Activated CD8-positive, alpha-beta T cell treated with anti-CD3 and anti-CD28 coated beads, Interleukin-2, amount 10 ng/mL, durations not matched to agents 7 days and 5 days (primary cell): ENCODE data around the gene AP1G2. TPM values are rescaled to one million over a fixed set of nuclear protein-coding genes. Genes with fewer than 3 reads are reported as not detected.
A peak's percentile ranks its signal among the peaks of the same experiment; 100 is the strongest.
"Not testable (repeated sequence)": the region's sequence is repeated elsewhere in the genome, so short reads cannot be mapped to it uniquely, and the experiment has no call there.

Experiments
- ATAC-seq: fragments of 150-1000 bp; cut with Tn5 transposase; one replicate; pipeline ENCODE4 v1.10.0; 2021; ENCODE audit warnings: moderate library complexity
- CTCF ChIA-PET: fragments of 350-600 bp; sonication (Branson Sonifier 250); formaldehyde crosslinking; loops from one replicate; lab custom pipeline; 2021; ENCODE audit warnings: antibody characterized with exemption; lab: Charles Lee
- POLR2A ChIA-PET: fragments of 350-600 bp; sonication (Branson Sonifier 250); formaldehyde crosslinking; loops from one replicate; lab custom pipeline; 2021; ENCODE audit warnings: antibody characterized with exemption; lab: Charles Lee
- DNase-seq: peaks from one replicate; pipeline ENCODE4 v3.0.0-alpha.2; 2020
- H3K27ac Mint-ChIP-seq: one replicate; pipeline ENCODE4 v1.8.0; 2021; ENCODE audit warnings: mild to moderate bottlenecking, mixed read lengths
- H3K27me3 Mint-ChIP-seq: one replicate; pipeline ENCODE4 v1.8.0; 2021; ENCODE audit warnings: low read depth, mixed read lengths
- H3K36me3 Mint-ChIP-seq: one replicate; pipeline ENCODE4 v1.8.0; 2021; ENCODE audit warnings: low read depth, mixed read lengths
- H3K4me1 Mint-ChIP-seq: one replicate; pipeline ENCODE4 v1.8.0; 2021; ENCODE audit warnings: low read depth, mixed read lengths
- H3K4me3 Mint-ChIP-seq: one replicate; pipeline ENCODE4 v1.8.0; 2021; ENCODE audit warnings: mild to moderate bottlenecking, mixed read lengths
- H3K9me3 Mint-ChIP-seq: one replicate; pipeline ENCODE4 v1.8.0; 2022; ENCODE audit warnings: mixed read lengths; ENCODE audit not compliant: insufficient read depth
- total RNA-seq, 2 experiments: library from RNA; stranded (reverse); gene quantifications; one replicate each; pipeline ENCODE4 v1.2.3, GENCODE V29; 2021

The AP1G2 gene
- total RNA-seq, 2 experiments from 2014 or later, result 267 to 276 TPM

DNA sequence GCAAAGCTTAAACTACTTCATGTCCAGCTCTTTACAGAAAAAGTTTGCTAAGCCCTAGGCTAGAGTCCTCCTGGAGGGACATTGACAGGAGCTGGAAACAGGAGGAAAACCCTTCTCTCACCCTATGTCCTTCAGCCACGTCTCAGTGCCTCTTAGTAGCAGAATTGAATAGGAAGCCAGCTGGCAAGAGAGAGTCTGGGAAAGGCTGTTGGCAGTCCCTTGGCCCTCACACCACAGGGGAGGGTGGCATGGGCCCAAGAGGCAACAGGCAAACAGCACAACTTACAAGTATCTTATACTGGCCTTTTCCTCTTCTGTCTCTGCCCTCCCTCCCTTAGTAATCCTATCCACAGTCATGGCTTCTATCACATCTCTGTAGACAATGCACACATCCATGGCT is 40.9 kb upstream of the AP1G2 start:
- H3K36me3 Mint-ChIP-seq, result peaks cover 16% of the 10 kb centered on the region
- no peak for ATAC-seq
- peaks cover 7% of the 10 kb centered on the region for H3K9me3 Mint-ChIP-seq
- ChIA-PET POLR2A (interaction anchor here (0.7 kb wide), 1 partner anchor 27 kb away, joined by 3 read pairs; no protein-coding TSS in a partner anchor), CTCF (interaction anchor here (1.2 to 14.1 kb wide), 4 partner anchors 11 to 24 kb away, joined by 3 to 197 read pairs (median 14); no protein-coding TSS in a partner anchor)
- H3K27me3 Mint-ChIP-seq, result no peaks in the 10 kb centered on the region
- no peak overlapping the region for H3K27ac Mint-ChIP-seq
- no peak for DNase-seq
- no peak overlapping the region for H3K4me3 Mint-ChIP-seq
- H3K4me1 Mint-ChIP-seq, result peaks cover 47% of the 10 kb centered on the region

DNA sequence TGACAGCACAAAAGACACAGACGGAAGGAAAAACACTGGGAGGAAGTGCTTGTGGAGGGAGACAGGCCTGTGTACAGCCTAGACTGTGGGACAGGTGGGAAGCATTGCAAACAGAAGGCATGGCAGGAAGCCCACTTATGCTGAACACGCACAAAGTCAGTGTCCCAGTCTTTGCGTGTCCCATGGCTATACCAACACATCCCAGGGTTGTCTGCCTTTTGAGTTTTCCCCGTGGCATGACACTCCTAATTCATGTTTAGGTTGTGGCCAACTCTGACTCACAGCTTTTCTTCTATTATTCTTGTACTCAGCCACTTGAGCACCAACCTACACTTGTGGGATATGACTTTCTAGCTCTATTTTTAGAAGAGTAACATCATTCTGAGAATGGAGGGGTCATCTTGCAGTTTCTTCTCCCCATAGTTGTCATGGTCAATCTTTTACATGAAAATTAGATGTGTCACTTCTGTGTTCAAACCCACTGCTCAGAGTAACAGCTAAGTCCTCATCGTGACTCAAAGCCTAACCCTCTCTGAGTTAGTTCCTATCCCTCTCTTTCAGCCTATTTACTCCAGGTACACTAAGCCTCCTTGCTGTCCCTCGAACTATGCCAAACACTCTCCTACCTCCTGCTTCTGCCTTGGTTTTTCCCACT is 38.5 kb upstream of the AP1G2 start:
- no peak for DNase-seq
- Mint-ChIP-seq H3K9me3 (peaks cover 7% of the 10 kb centered on the region), H3K4me1 (peaks cover 42% of the 10 kb centered on the region), H3K4me3 (no peak overlapping the region), H3K36me3 (peaks cover 14% of the 10 kb centered on the region), H3K27me3 (no peaks in the 10 kb centered on the region), H3K27ac (peak overlapping the region; percentile 13)
- ChIA-PET CTCF (interaction anchor here (1.1 to 14.1 kb wide), 3 partner anchors 10 to 26 kb away, joined by 3 to 197 read pairs (median 23); no protein-coding TSS in a partner anchor), POLR2A (no interaction called here)
- ATAC-seq, result no peak

DNA sequence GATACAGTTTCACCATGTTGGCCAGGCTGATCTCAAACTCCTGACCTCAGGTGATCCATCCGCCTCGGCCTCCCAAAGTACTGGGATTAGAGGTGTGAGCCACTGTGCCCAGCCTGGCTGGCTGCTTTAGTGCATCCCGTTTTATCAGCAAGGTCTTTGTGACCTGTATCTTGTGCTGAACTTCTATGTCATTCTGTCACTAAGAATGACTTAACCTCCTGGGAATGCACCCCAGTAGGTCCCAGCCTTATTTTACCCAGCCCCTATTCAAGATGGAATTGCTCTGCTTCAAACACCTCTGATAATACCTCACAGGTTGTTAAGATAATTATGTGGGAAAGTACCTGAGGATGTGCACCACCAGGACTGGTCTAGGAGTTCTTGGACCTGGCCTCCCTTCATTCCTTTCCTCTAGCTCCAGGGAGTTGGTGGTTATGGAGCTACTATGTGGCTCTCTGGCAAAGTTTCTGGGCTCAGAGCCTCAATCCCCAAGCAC is 37.1 kb upstream of the AP1G2 start:
- ATAC-seq (no peak), DNase-seq (no peak)
- H3K36me3 Mint-ChIP-seq, result peaks cover 9% of the 10 kb centered on the region
- no peak overlapping the region for H3K27ac Mint-ChIP-seq
- H3K4me3 Mint-ChIP-seq, result no peak overlapping the region
- H3K4me1 Mint-ChIP-seq, result peaks cover 29% of the 10 kb centered on the region
- H3K9me3 Mint-ChIP-seq, result peaks cover 7% of the 10 kb centered on the region
- H3K27me3 Mint-ChIP-seq, result no peaks in the 10 kb centered on the region
- ChIA-PET POLR2A (no interaction called here), CTCF (interaction anchor here (1.3 to 14.1 kb wide), 3 partner anchors 16 to 27 kb away, joined by 5 to 197 read pairs (median 23); no protein-coding TSS in a partner anchor)

DNA sequence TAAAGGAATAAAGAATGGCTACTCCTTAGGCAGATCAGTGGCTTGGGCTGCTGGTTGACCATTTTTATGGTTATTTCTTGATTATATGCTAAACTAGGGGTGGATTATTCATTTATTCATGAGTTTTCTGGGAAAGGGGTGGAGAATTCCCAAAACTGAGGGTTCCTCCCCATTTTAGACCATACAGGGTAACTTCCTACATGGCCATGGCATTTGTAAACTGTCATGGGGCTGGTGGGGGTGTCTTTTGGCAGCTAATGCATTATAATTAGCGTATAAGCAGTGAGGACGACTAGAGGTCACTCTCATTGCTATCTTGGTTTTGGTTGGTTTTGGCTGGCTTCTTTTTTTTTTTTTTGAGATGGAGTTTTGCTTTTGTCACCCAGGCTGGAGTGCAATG is 36.6 kb upstream of the AP1G2 start:
- ChIA-PET POLR2A (no interaction called here), CTCF (interaction anchor here (1.3 kb wide), 1 partner anchor 28 kb away, joined by 5 read pairs; no protein-coding TSS in a partner anchor)
- Mint-ChIP-seq H3K4me3 (no peak overlapping the region), H3K4me1 (peaks cover 23% of the 10 kb centered on the region), H3K36me3 (peaks cover 5% of the 10 kb centered on the region), H3K9me3 (peaks cover 5% of the 10 kb centered on the region), H3K27ac (no peak overlapping the region), H3K27me3 (no peaks in the 10 kb centered on the region)
- DNase-seq, result no peak
- no peak for ATAC-seq

DNA sequence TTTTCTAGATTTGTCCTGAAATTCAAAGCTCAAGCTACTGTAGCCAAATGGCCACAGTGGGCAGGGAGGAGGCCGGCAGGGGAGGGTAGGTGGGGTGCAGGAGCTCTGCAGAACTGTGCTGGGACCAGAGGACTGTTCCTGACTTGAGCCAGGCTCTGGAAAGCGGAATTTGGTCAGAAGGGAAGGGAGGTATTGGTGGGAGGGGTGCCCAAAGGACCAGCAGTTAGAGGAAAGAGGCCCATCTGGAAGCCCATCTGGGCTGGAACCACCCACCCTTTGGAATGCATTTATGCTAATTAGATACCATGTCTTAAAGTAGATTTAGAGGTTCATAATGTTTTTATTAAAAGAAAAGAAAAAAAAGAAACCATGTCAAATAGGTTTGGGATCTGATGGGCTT is 35.5 kb upstream of the AP1G2 start:
- Mint-ChIP-seq H3K27me3 (no peaks in the 10 kb centered on the region), H3K4me1 (peaks cover 18% of the 10 kb centered on the region), H3K4me3 (no peak overlapping the region), H3K27ac (no peak overlapping the region), H3K36me3 (no peaks in the 10 kb centered on the region), H3K9me3 (no peaks in the 10 kb centered on the region)
- ChIA-PET POLR2A (no interaction called here), CTCF (interaction anchor here (1.3 kb wide), 1 partner anchor 10 kb away, joined by 3 read pairs; no protein-coding TSS in a partner anchor)
- ATAC-seq, result no peak
- no peak for DNase-seq

DNA sequence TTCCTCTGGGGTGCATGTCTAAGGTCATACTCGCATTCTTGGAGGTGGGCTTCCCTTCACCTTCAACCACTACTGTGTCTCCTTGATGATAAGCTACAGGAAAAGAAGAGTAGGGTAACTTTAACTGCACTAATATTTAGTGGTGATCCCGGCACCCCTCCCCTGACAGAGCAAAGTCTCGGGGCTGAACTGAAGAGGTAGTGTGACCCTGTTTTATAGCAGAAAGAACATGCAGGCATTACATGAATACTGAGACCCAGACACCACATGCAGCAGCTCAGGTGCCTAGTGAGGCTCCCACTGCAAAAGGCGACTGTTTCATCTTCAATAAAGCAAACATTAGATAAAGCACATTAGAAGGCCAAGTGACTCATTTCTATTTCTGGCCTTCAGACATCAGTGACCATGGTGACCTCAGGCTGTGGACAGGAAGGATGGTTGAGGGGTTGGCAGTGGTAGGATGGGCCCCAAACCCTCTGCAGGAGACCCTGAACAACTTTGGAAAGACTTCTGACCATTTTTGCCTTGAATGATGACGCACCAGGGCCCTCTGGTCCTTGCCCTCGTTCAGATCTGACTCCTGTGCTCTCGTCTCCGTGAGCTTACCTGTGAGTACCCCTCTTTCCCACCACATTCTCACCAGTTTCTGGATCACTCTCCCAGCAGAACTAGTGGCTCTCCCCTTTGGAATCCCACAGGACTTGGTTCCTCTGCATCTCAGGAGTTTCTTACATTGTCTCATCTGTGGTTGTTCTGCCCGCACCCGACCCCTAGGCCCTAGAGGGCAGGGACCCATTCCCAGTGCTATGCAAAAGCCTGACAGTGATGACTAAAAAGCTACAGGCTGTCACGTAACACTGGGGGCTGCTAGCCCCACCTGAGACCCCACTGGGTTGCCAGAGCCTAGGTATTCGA is 34.8 kb upstream of the AP1G2 start:
- no peaks in the 10 kb centered on the region for H3K9me3 Mint-ChIP-seq
- DNase-seq (no peak), ATAC-seq (no peak)
- no peaks in the 10 kb centered on the region for H3K27me3 Mint-ChIP-seq
- H3K36me3 Mint-ChIP-seq, result no peaks in the 10 kb centered on the region
- peaks cover 18% of the 10 kb centered on the region for H3K4me1 Mint-ChIP-seq
- ChIA-PET CTCF (interaction anchor here (1.3 to 3.7 kb wide), 3 partner anchors 11 to 30 kb away, joined by 3 to 22 read pairs (median 10); no protein-coding TSS in a partner anchor), POLR2A (no interaction called here)
- no peak overlapping the region for H3K4me3 Mint-ChIP-seq
- H3K27ac Mint-ChIP-seq, result no peak overlapping the region

DNA sequence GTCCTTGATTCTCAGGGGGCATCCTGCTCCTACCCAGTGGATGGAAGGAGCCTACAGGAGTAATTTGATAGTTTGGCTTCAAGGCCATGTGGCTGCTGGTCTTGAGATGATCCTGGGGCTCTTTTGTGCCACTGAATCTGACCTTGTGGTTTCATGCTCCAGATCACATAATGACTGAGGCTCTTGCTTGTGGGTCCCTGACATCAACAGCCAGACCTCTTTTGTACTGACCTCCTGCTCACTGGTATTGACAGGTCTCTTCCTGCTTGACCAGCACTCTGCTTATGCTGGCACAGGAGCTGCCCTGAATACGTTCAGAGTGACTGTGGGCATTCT is 34.2 kb upstream of the AP1G2 start:
- DNase-seq (no peak), ATAC-seq (no peak)
- Mint-ChIP-seq H3K4me3 (no peak overlapping the region), H3K27ac (no peak overlapping the region), H3K9me3 (no peaks in the 10 kb centered on the region), H3K4me1 (peaks cover 14% of the 10 kb centered on the region), H3K27me3 (no peaks in the 10 kb centered on the region), H3K36me3 (no peaks in the 10 kb centered on the region)
- ChIA-PET CTCF (interaction anchor here (1.3 to 3.7 kb wide), 4 partner anchors 9 to 30 kb away, joined by 3 to 22 read pairs (median 8); no protein-coding TSS in a partner anchor), POLR2A (no interaction called here)

DNA sequence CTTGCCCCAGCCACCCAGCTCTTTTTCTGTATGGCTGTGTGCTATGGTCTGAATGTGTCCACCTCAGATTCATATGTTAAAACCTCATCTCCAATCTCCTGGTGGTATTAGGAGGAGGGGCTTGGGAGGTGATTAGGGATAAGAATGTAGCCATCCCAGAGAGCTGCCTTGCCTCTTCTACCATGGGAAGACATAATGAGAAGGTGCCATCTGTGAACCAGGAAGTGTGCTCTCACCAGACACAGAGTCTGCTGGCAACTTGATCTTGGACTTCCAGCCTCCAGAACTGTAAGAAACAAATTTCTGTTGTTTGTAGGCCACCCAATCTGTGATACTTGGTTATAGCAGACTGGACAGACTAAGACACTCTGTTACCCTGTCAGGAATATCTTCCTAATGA is 33.8 kb upstream of the AP1G2 start:
- no peak for DNase-seq
- ATAC-seq, result no peak
- Mint-ChIP-seq H3K36me3 (no peaks in the 10 kb centered on the region), H3K4me3 (no peak overlapping the region), H3K27ac (no peak overlapping the region), H3K27me3 (no peaks in the 10 kb centered on the region), H3K9me3 (no peaks in the 10 kb centered on the region), H3K4me1 (peaks cover 11% of the 10 kb centered on the region)
- ChIA-PET POLR2A (no interaction called here), CTCF (interaction anchor here (1.3 to 3.7 kb wide), 3 partner anchors 9 to 31 kb away, joined by 6 to 22 read pairs (median 10); no protein-coding TSS in a partner anchor)

DNA sequence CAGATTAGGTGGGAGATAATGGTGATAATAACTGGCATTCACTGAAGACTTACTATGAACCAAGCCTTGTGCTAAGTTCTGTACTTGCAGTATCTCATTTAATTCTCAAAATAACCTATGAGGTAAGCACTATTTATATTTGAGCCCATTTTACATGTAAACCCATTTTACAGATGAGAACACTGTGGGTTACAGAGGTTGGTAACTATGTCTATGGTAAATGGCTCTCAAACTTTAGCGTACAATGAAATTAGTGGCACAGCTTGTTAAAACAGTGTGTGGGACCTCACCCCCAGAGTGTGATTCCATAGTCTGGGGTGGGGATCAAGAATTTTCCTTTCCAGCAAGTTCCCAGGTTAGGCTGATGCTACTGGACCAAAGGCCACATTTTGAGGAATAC is 33.2 kb upstream of the AP1G2 start:
- DNase-seq, result no peak
- no peaks in the 10 kb centered on the region for H3K36me3 Mint-ChIP-seq
- CTCF ChIA-PET, result interaction anchor here (1.3 to 3.7 kb wide), 3 partner anchors 10 to 31 kb away, joined by 6 to 22 read pairs (median 10); no protein-coding TSS in a partner anchor
- POLR2A ChIA-PET, result no interaction called here
- no peaks in the 10 kb centered on the region for H3K9me3 Mint-ChIP-seq
- no peaks in the 10 kb centered on the region for H3K27me3 Mint-ChIP-seq
- H3K4me3 Mint-ChIP-seq, result no peak overlapping the region
- H3K4me1 Mint-ChIP-seq, result peaks cover 4% of the 10 kb centered on the region
- no peak overlapping the region for H3K27ac Mint-ChIP-seq
- no peak for ATAC-seq

DNA sequence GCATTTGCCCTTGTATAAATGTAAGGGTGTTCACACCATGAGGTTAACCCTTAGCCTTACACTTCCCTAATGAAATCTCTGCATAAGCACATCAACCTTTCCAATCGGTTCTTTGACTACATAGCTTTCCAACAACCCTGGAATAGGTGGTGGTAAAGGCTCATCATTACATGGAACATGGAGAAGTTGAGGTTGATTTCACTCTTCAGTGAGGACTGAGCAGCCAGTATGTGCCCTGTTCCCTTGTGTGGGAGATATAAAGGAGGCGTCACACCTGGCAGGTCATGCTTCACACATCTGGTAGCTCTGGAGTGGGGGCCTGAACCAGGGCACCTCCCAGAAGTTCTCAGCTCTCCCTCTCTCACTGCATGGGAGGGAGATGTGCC is 32.7 kb upstream of the AP1G2 start:
- POLR2A ChIA-PET, result interaction anchor here (1.0 kb wide), 1 partner anchor 34 kb away, joined by 3 read pairs; no protein-coding TSS in a partner anchor

DNA sequence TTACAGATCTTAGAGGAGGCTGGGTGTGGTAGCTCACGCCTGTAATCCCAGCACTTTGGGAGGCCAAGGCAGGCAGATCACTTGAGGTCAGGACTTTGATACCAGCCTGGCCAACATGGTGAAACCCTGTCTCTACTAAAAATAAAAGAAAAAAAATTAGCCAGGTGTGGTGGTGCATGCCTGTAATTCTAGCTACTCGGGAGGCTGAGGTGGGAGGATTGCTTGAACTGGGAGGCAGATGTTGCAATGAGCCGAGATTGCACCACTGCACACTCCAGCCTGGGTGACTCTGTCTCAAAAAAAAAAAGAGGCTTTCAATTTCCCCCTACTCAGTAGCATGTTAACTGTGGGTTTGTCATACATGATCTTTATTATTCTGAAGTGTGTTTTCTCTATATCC is 26.6 kb upstream of the AP1G2 start:
- not testable (repeated sequence) for H3K4me1 Mint-ChIP-seq, H3K27ac Mint-ChIP-seq, H3K27me3 Mint-ChIP-seq, H3K9me3 Mint-ChIP-seq, H3K4me3 Mint-ChIP-seq, DNase-seq, H3K36me3 Mint-ChIP-seq, ATAC-seq
- ChIA-PET CTCF (interaction anchor here (3.0 kb wide), 1 partner anchor 38 kb away, joined by 16 read pairs; no protein-coding TSS in a partner anchor), POLR2A (interaction anchor here (1.0 kb wide), 1 partner anchor 36 kb away, joined by 3 read pairs; no protein-coding TSS in a partner anchor)

More for the DNA sequence above, 32.7 kb upstream of the AP1G2 start:
- Mint-ChIP-seq H3K27me3 (no peaks in the 10 kb centered on the region), H3K36me3 (no peaks in the 10 kb centered on the region), H3K4me3 (no peak overlapping the region), H3K9me3 (no peaks in the 10 kb centered on the region), H3K4me1 (no peaks in the 10 kb centered on the region), H3K27ac (no peak overlapping the region)
- ATAC-seq (no peak), DNase-seq (no peak)
- CTCF ChIA-PET, result interaction anchor here (1.3 to 3.7 kb wide), 3 partner anchors 10 to 32 kb away, joined by 6 to 22 read pairs (median 10); no protein-coding TSS in a partner anchor
